ENCODE measurements around the gene TIMP2.

TIMP2 gene

DNA sequence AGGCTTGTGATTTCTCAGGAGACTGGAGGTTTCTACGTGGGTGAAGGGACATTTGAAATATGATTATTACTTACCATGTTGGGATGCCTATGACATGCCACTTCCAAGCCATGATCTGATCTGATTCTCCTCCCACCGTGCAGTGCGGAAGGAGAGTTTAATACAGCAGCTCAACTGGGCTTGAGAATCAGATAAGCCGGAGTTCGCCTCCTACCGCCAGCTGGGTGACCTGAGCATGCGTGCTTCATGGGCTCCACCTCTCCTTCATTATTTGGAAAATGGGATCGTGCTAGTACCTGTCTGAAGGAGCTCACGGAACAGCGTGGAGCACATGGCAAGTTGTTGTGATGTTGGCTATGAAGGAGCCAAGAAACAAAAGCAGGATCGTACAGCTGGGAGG, 12.4 kb upstream of the TIMP2 start:
- no peak overlapping the region for H3K9ac ChIP-seq (ENCODE audit: low read depth, low read length)
- H3K4me3 ChIP-seq (ENCODE audit: low read depth, low read length) = no peak overlapping the region
- no peaks in the 10 kb centered on the region for H3K9me3 ChIP-seq (ENCODE audit: control insufficient read depth, insufficient read depth, low read length)
- H3K36me3 ChIP-seq (ENCODE audit: control insufficient read depth, insufficient read depth, low read length) = no peaks in the 10 kb centered on the region
- peaks cover 2% of the 10 kb centered on the region for H3K4me1 ChIP-seq (ENCODE audit: control insufficient read depth, insufficient read depth, low read length)
- no peaks in the 10 kb centered on the region for H3K27me3 ChIP-seq (ENCODE audit: control insufficient read depth, insufficient read depth, low read length)

DNA sequence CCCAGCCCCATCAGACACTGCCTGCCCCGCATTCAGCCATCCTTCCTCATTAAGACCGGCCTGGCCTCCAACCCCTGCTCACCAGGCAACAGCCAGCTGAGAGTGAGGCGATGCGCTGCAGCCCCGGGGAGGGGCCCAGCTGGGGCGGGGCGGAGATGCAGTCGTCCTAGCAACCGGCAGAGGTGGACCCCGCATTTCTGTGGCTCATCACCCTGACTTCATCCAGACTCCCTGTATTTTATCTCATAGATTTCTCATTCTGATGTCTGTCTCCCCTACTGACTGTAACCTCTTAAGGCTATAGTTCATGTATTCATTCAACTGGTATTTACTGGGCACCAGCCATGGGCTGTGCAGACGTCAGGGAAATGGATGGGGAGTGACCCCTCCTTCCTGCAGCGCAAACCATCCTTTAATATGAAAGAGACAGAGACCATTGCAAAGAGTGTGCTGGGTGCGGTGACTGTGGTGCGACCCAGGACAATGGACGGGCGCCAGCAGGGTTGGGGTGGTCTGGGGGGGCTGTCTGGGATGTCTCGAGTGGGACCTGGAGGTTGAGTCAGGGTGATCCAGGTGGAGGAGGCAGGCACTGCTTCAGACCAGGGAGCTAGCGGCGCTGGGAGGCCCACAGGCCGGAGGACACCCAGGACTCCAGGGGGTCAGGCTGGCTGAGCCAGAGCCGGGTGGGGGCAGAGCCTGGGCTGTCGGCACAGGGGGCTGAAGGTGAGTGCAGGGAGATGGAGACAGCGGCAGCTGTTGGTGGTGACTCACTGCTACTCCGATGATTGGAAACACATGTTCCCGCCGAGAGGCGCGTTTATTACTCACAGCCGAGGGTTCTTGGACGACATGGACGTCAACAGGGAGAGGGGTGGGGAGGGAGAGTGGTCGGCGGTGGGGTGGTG, 10.5 kb upstream of the TIMP2 start:
- Histone ChIP-seq H3K9ac (ENCODE audit: low read depth, low read length) (no peak overlapping the region), H3K4me3 (ENCODE audit: low read depth, low read length) (no peak overlapping the region), H3K36me3 (ENCODE audit: control insufficient read depth, insufficient read depth, low read length) (no peaks in the 10 kb centered on the region), H3K4me1 (ENCODE audit: control insufficient read depth, insufficient read depth, low read length) (peaks cover 2% of the 10 kb centered on the region), H3K27me3 (ENCODE audit: control insufficient read depth, insufficient read depth, low read length) (no peaks in the 10 kb centered on the region), H3K9me3 (ENCODE audit: control insufficient read depth, insufficient read depth, low read length) (no peaks in the 10 kb centered on the region)

DNA sequence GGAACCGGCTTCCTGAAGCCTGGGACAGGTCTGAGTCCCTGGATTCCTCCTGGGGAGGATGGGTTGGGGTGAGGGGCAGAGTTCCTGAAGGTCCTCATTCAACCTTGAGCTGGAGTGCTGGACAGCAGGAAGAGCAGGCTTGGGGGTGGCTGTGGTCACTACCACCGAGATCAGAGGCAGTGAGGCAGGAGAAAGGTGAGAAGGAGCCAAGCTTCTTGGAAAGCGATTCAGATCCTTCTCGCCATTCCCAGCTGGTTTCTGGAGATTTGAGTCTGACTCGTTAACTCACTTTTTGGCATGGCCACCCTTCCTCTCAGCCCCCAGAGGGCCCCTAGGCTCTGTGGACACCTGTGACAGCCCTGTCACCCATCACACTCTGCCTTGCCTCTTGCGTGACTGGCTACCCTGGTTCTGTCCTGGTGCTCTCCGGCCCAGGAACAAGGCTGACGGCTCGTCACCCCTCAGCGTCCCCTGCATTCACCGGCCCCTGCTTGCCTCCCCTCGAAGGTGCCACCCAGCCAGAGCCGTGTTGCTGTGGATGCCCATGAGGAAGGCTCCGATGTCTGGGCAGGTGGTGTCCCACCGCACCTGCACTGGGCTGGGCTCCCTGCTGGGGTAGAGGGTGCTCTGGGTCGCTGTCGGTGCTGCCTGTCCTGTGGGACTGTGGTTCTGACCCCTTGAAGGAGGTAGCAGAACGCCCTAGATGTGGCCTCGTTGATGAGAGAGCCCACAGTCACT, 9.7 kb upstream of the TIMP2 start:
- H3K36me3 ChIP-seq (ENCODE audit: control insufficient read depth, insufficient read depth, low read length) = no peaks in the 10 kb centered on the region
- H3K4me1 ChIP-seq (ENCODE audit: control insufficient read depth, insufficient read depth, low read length) = peaks cover 2% of the 10 kb centered on the region

DNA sequence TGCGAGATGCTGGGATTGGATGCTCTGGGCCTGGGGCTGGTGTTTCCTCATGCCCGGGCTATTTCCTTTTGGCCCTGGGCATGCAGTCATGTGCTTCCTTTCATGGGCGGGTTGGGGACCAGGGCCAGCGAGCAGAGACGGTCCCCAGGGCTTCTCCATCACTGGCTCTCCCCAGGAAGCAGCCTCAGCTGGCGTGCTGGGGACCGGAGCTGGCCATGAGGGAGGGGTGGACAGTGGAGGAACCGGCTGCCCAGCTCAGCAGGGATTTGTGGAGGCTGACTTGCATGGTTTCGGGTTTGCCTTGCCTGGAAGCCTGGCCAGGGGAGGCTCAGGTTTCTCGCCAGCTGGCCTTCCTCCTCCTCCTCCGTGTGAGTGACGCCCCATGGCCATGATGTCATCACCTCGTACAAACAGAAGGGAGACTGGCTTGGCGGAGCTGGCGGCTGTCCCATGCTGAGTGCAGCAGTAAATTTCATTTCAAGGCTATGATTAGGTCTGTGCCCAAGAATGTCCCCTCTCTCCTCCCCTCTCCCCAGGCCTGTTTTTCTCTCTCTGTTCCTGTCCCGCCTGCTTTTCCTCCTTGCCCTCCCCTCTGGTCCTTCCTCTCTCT, 8.9 kb upstream of the TIMP2 start:
- H3K9ac ChIP-seq (ENCODE audit: low read depth, low read length) = no peak overlapping the region
- peaks cover 2% of the 10 kb centered on the region for H3K4me1 ChIP-seq (ENCODE audit: control insufficient read depth, insufficient read depth, low read length)
- H3K27me3 ChIP-seq (ENCODE audit: control insufficient read depth, insufficient read depth, low read length) = no peaks in the 10 kb centered on the region
- no peaks in the 10 kb centered on the region for H3K36me3 ChIP-seq (ENCODE audit: control insufficient read depth, insufficient read depth, low read length)
- H3K9me3 ChIP-seq (ENCODE audit: control insufficient read depth, insufficient read depth, low read length) = no peaks in the 10 kb centered on the region
- H3K4me3 ChIP-seq (ENCODE audit: low read depth, low read length) = no peak overlapping the region

More for the DNA sequence above, 9.7 kb upstream of the TIMP2 start:
- no peak overlapping the region for H3K9ac ChIP-seq (ENCODE audit: low read depth, low read length)
- no peaks in the 10 kb centered on the region for H3K27me3 ChIP-seq (ENCODE audit: control insufficient read depth, insufficient read depth, low read length)
- no peaks in the 10 kb centered on the region for H3K9me3 ChIP-seq (ENCODE audit: control insufficient read depth, insufficient read depth, low read length)
- no peak overlapping the region for H3K4me3 ChIP-seq (ENCODE audit: low read depth, low read length)

DNA sequence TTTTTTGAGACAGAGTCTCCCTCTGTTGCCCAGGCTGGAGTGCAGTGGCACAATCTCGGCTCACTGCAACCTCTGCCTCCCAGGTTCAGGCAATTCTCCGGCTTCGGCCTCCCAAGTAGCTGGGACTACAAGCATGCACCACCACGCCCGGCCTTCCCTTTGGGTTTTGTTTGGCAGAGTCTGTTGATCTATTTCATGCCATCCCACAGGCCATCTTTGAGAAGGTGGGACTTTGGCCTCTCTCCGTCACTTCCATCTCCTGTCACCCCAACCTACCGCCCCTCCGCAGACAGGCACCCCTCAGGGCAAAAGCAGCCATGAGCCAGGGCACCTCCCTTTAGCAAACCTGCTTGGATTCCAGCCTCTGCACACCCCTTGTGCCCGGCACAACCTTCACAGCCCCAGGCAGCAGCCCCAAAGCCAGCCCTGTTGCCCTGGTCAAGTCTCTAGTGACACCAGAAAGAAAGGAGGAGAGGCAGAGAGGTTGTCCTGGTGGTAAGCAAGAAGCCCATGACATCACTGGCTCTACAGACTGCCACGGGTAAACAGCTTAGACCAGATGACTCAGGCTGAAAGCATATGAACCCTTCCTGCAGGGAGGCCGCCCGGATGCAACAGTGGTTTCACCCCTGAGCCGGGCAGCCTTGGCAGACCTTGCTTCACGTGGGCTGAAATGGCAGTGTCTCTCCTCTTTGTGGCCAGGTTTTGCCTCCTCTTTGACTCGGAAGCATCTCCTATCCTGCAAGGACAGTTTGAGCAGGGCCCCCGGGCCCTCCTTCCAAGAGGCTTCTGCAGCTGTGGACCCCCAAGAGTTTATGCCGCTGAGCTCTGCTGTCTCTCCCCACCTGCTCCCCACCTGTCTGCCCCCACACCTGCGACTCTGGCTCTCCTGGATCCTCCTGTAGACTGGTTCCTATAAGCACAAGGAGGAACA, 8.1 kb upstream of the TIMP2 start:
- H3K9me3 ChIP-seq (ENCODE audit: control insufficient read depth, insufficient read depth, low read length) = no peaks in the 10 kb centered on the region
- H3K4me1 ChIP-seq (ENCODE audit: control insufficient read depth, insufficient read depth, low read length) = peaks cover 2% of the 10 kb centered on the region
- H3K27me3 ChIP-seq (ENCODE audit: control insufficient read depth, insufficient read depth, low read length) = no peaks in the 10 kb centered on the region
- H3K4me3 ChIP-seq (ENCODE audit: low read depth, low read length) = no peak overlapping the region
- H3K9ac ChIP-seq (ENCODE audit: low read depth, low read length) = no peak overlapping the region
- no peaks in the 10 kb centered on the region for H3K36me3 ChIP-seq (ENCODE audit: control insufficient read depth, insufficient read depth, low read length)

DNA sequence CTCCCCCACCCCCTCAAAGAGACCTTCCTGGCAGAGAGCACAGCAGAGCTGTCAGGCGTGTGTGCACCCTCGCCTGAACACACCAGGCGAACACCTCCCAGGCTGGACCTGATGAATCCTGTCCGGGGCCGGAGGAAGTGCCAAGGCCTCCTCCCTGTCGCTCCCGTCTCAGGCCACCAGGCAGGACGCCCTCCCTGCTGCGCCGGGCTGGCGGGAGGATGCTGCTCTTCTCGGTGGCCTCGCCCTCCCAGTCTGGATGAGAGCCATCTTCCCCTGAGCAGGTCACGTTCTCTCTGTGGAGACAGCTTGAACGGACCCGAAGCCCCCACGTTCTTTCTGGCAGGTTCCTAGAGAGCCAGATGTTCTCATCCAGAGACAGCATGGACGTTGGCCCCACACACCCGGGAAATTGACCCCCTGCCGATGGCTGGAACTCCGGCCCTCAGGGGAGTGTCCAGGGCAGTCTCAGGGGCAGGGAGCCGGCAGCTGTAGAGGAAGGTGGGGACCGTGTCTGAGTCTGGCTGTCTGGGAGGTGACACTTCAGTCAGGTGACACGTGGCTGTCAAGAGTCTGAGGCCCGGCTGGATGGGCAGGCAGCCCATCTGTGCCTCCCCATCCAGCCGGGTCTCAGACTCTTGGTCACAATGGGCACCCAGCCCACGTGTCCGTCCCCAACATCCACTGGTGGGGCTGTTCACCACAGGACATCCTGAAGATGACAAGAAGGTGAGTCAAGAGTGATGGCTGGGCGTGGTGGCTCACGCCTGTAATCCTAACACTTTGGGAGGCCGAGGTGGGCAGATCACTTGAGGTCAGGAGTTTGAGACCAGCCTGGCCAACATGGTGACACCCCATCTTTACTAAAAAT, 5.0 kb upstream of the TIMP2 start:
- no peak overlapping the region for H3K4me3 ChIP-seq (ENCODE audit: low read depth, low read length)

DNA sequence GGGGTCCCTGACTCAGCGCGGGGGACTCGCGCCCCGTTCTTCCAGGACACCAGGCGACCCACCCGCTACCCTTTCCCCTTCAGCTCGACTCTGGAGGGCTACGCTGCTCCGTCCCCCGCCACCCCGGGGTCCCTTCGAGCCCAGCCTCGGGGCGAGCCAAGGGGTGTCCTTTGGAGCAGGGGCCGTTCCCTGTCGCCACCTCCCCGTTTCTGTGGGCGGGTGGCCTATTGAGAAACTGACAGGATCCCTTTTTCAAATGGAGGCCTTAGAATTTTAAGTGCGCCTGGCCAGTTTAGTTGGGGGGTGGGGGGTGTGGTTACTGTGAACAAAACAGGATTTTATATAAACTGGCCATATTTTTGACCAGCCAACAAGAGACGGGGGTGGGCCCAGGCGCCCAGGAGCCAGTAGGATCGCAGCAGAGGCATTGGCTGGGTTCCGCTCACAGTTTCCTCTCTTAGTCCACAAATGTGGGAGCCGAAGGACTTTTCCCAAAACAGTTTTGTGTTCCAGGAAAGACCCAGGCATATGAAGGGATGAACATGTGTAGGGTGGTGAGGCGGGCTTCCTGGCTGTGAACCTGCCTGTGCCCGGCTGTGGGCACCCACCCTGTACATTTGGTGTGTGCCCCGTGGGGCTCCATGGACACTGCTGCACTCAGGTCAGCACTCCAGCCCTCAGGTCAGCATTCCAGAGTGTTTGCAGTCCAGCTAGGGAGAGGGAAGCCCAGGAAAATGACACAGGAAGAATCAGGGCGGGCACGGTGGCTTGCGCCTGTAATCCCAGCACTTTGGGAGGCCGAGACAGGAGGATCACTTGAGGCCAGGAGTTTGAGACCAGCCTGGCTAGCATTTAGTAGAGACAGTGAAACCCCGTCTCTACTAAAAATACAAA, 722 bp upstream of the TIMP2 start:
- H3K36me3 ChIP-seq (ENCODE audit: control insufficient read depth, insufficient read depth, low read length) = no peaks in the 10 kb centered on the region
- H3K4me3 ChIP-seq (ENCODE audit: low read depth, low read length) = peak overlapping the region; percentile 60
- no peaks in the 10 kb centered on the region for H3K9me3 ChIP-seq (ENCODE audit: control insufficient read depth, insufficient read depth, low read length)
- peaks cover 8% of the 10 kb centered on the region for H3K4me1 ChIP-seq (ENCODE audit: control insufficient read depth, insufficient read depth, low read length)
- H3K27me3 ChIP-seq (ENCODE audit: control insufficient read depth, insufficient read depth, low read length) = no peaks in the 10 kb centered on the region
- no peak overlapping the region for H3K9ac ChIP-seq (ENCODE audit: low read depth, low read length)

More for the DNA sequence above, 5.0 kb upstream of the TIMP2 start:
- H3K9ac ChIP-seq (ENCODE audit: low read depth, low read length) = no peak overlapping the region
- H3K27me3 ChIP-seq (ENCODE audit: control insufficient read depth, insufficient read depth, low read length) = no peaks in the 10 kb centered on the region
- no peaks in the 10 kb centered on the region for H3K9me3 ChIP-seq (ENCODE audit: control insufficient read depth, insufficient read depth, low read length)
- H3K36me3 ChIP-seq (ENCODE audit: control insufficient read depth, insufficient read depth, low read length) = no peaks in the 10 kb centered on the region
- H3K4me1 ChIP-seq (ENCODE audit: control insufficient read depth, insufficient read depth, low read length) = peaks cover 2% of the 10 kb centered on the region

DNA sequence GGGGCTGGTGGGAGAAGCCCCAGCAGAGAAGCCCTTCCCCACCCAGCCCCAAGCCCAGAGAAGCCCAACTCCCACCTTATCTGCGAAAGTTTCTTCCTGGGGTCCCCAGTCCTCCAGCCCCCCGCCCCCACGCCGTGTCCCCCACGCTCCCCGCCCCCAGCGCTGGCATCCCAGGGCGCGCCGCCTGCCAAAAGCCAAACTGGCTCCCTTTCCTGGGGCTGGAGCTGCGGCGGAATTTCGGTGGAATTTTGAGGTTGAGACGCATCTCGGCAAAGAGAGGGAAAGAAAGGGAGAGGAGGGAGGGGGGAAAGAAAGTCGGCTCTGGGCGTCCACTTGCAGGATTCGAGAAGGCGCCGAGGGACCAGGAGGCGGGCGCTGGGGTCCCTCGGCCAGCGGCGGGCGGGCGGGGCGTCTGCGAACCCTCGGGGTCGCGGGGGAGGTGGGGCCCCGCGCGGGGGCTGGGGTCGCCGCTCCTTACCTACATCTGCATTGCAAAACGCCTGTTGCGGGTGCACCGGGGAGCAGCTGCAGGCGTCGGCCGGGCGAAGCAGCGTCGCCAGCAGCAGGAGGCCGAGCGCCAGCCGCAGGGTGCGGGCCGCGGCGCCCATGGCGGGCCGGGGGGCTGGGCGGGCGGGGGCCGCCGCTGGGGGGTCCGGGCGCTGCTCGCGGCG, 571 bp downstream of the TIMP2 start:
- H3K9ac ChIP-seq (ENCODE audit: low read depth, low read length) = peak overlapping the region; percentile 60
- peaks cover 8% of the 10 kb centered on the region for H3K4me1 ChIP-seq (ENCODE audit: control insufficient read depth, insufficient read depth, low read length)
- no peaks in the 10 kb centered on the region for H3K36me3 ChIP-seq (ENCODE audit: control insufficient read depth, insufficient read depth, low read length)
- no peaks in the 10 kb centered on the region for H3K9me3 ChIP-seq (ENCODE audit: control insufficient read depth, insufficient read depth, low read length)
- peak overlapping the region; percentile 75 for H3K4me3 ChIP-seq (ENCODE audit: low read depth, low read length)
- no peaks in the 10 kb centered on the region for H3K27me3 ChIP-seq (ENCODE audit: control insufficient read depth, insufficient read depth, low read length)

DNA sequence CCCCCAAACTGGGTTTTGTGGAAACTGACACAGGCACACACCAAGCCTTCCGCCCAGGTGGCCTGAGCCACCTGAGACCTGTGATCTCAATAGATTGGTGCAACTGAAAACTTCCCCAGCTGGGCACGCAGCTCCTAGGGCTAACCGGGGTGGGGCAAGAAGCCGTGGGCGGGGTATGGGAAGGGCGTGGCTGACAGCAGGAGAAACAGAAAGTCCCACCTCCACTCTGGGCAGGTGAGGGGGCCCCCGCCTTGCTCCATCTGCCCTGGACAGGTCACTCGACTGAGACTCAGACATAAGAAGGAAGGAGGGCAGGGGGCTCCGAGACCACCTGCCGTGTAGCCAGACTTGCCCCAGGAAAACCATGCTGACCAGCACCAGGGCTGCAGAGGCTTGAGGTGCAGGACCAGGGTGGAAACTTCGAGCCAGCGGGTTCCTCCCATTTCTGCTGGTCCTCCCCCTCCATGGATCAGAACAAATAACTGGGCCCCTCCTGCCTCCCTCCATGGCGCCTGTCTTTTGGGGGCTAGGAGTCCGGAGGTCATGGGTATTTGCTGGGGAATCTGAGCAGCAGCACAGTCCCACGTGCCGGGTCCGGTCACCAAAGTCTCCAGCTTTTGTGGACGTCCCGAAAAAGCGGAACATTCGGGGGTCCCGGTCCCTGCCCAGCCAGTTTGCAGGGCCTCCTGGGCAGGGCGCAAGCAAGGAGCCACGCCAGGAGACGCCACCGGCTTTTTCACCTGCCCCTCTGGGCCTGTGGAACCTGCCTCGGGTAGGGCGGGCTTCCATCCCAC, 1.3 kb downstream of the TIMP2 start:
- Histone ChIP-seq H3K4me3 (ENCODE audit: low read depth, low read length) (peak overlapping the region; percentile 75), H3K9ac (ENCODE audit: low read depth, low read length) (peak overlapping the region; percentile 60), H3K9me3 (ENCODE audit: control insufficient read depth, insufficient read depth, low read length) (no peaks in the 10 kb centered on the region), H3K36me3 (ENCODE audit: control insufficient read depth, insufficient read depth, low read length) (no peaks in the 10 kb centered on the region), H3K4me1 (ENCODE audit: control insufficient read depth, insufficient read depth, low read length) (peaks cover 8% of the 10 kb centered on the region), H3K27me3 (ENCODE audit: control insufficient read depth, insufficient read depth, low read length) (no peaks in the 10 kb centered on the region)

Measured in iPS-15b (cell line).